Spinal cord (tissue), 10 donors: ENCODE data around the gene PRR13. TPM values are rescaled to one million over a fixed set of nuclear protein-coding genes. Genes with fewer than 3 reads are reported as not detected.
"Not testable (repeated sequence)": the region's sequence is repeated elsewhere in the genome, so short reads cannot be mapped to it uniquely, and the experiment has no call there.

Source experiments
- DNase-seq, 6 donors: peaks; one replicate each; pipeline versions ENCODE4 v3.0.0 to v3.0.0-alpha.2; 2013 to 2015; ENCODE audit warnings: low spot score in 6 of 6, low read depth in 4 of 6
- H3K27ac ChIP-seq: one replicate; pipeline ENCODE4 v1.5.1; 2013; ENCODE audit warnings: low read depth, low read length, control low read depth
- H3K27me3 ChIP-seq: one replicate; pipeline ENCODE4 v1.6.1; 2013; ENCODE audit warnings: low read length; ENCODE audit not compliant: control insufficient read depth, insufficient read depth
- H3K36me3 ChIP-seq: one replicate; pipeline ENCODE4 v1.6.1; 2013; ENCODE audit warnings: low read length; ENCODE audit not compliant: control insufficient read depth, insufficient read depth
- H3K4me1 ChIP-seq: one replicate; pipeline ENCODE4 v1.6.1; 2013; ENCODE audit warnings: low read length; ENCODE audit not compliant: control insufficient read depth, insufficient read depth
- H3K4me3 ChIP-seq: one replicate; pipeline ENCODE4 v1.5.1; 2013; ENCODE audit warnings: low read depth, low read length, control low read depth
- H3K9me3 ChIP-seq: one replicate; pipeline ENCODE4 v1.6.1; 2013; ENCODE audit warnings: low read length; ENCODE audit not compliant: control insufficient read depth, insufficient read depth
- WGBS: methylation state at CpG from one replicate; pipeline ENCODE4 v1.1.5; 2013; ENCODE audit warnings: missing lambda C conversion rate; ENCODE audit not compliant: insufficient coverage; 5-methylcytosine and 5-hydroxymethylcytosine counted together
- polyA plus RNA-seq, 2 donors: library from polyadenylated mRNA; unstranded; fragments of 120-200 nt; gene quantifications; one replicate each; pipeline ENCODE4 v1.2.1, GENCODE V29; 2013; ENCODE audit not compliant: insufficient read length in 2 of 2
- total RNA-seq, 2 donors: library from RNA; depleted of rRNA in 1 of 2; stranded (reverse); fragments of 120-200 nt in 1 of 2; fragments of >200 nt in 1 of 2; gene quantifications; one replicate each; pipeline versions ENCODE4 v1.2.3 to v1.2.4, GENCODE V29; 2013 to 2014
- donor health status: healthy.

The PRR13 gene
- total and polyA plus RNA-seq, 4 donors, result 14.9 to 57.7 (median 45.0) TPM

GRCh38 chr12:53479331-53479730 lies 37.8 kb downstream of the PRR13 start:
- Histone ChIP-seq H3K4me3 (no peak overlapping the region), H3K27ac (no peak overlapping the region), H3K4me1 (no peaks in the 10 kb centered on the region), H3K27me3 (no peaks in the 10 kb centered on the region), H3K36me3 (peaks cover 71% of the 10 kb centered on the region), H3K9me3 (no peaks in the 10 kb centered on the region)
- no CpG with 5 or more reads among the region's 5 CpGs for WGBS
- DNase-seq, result no peak

GRCh38 chr12:53480491-53481442 lies 39.2 kb downstream of the PRR13 start:
- DNase-seq, result no peak
- H3K4me1 ChIP-seq, result no peaks in the 10 kb centered on the region
- H3K27me3 ChIP-seq, result no peaks in the 10 kb centered on the region
- H3K9me3 ChIP-seq, result no peaks in the 10 kb centered on the region
- WGBS, result 93% methylated on average over 3 of the region's 12 CpGs
- no peak overlapping the region for H3K27ac ChIP-seq
- no peak overlapping the region for H3K4me3 ChIP-seq
- peaks cover 72% of the 10 kb centered on the region for H3K36me3 ChIP-seq

- H3K4me1 ChIP-seq, DNase-seq, H3K27ac ChIP-seq, H3K27me3 ChIP-seq, H3K9me3 ChIP-seq, H3K4me3 ChIP-seq: not testable (repeated sequence)
- H3K36me3 ChIP-seq, result peaks cover 78% of the 10 kb centered on the region
- 73% methylated on average over 5 of the region's 6 CpGs for WGBS
Observed at GRCh38 chr12:53481458-53481857, 39.9 kb downstream of the PRR13 start.

- Histone ChIP-seq H3K9me3 (no peaks in the 10 kb centered on the region), H3K4me1 (no peaks in the 10 kb centered on the region), H3K27me3 (no peaks in the 10 kb centered on the region), H3K27ac (no peak overlapping the region), H3K36me3 (peaks cover 79% of the 10 kb centered on the region), H3K4me3 (no peak overlapping the region)
- no peak for DNase-seq
- 89% methylated on average over 4 of the region's 9 CpGs for WGBS
Observed at GRCh38 chr12:53481939-53482586, 40.5 kb downstream of the PRR13 start.

- no peak for DNase-seq
- Histone ChIP-seq H3K4me3 (no peak overlapping the region), H3K9me3 (no peaks in the 10 kb centered on the region), H3K27ac (no peak overlapping the region), H3K27me3 (no peaks in the 10 kb centered on the region), H3K36me3 (peaks cover 80% of the 10 kb centered on the region), H3K4me1 (no peaks in the 10 kb centered on the region)
- 89% methylated on average over 13 of the region's 18 CpGs for WGBS
Observed at GRCh38 chr12:53482626-53483168, 41.2 kb downstream of the PRR13 start.

- 88% methylated on average over 6 of the region's 9 CpGs for WGBS
Observed at GRCh38 chr12:53483225-53483978, 41.9 kb downstream of the PRR13 start.

GRCh38 chr12:53483979-53484377 lies 42.4 kb downstream of the PRR13 start:
- no peak overlapping the region for H3K4me3 ChIP-seq
- 92% methylated on average over 2 of the region's 4 CpGs for WGBS
- H3K27me3 ChIP-seq, result no peaks in the 10 kb centered on the region
- H3K27ac ChIP-seq, result no peak overlapping the region
- no peaks in the 10 kb centered on the region for H3K9me3 ChIP-seq
- peaks cover 82% of the 10 kb centered on the region for H3K36me3 ChIP-seq
- H3K4me1 ChIP-seq, result no peaks in the 10 kb centered on the region
- DNase-seq, result no peak

More at GRCh38 chr12:53483225-53483978, 41.9 kb downstream of the PRR13 start:
- Histone ChIP-seq H3K27me3 (no peaks in the 10 kb centered on the region), H3K36me3 (peaks cover 82% of the 10 kb centered on the region), H3K27ac (no peak overlapping the region), H3K4me3 (no peak overlapping the region), H3K4me1 (no peaks in the 10 kb centered on the region), H3K9me3 (no peaks in the 10 kb centered on the region)
- no peak for DNase-seq

GRCh38 chr12:53484686-53485575 lies 43.4 kb downstream of the PRR13 start:
- H3K27ac ChIP-seq, result no peak overlapping the region
- H3K27me3 ChIP-seq, result no peaks in the 10 kb centered on the region
- WGBS, result 96% methylated on average over 8 of the region's 10 CpGs
- no peak overlapping the region for H3K4me3 ChIP-seq
- no peaks in the 10 kb centered on the region for H3K9me3 ChIP-seq
- H3K4me1 ChIP-seq, result no peaks in the 10 kb centered on the region
- peaks cover 80% of the 10 kb centered on the region for H3K36me3 ChIP-seq
- no peak for DNase-seq
